K562 (cell line): ENCODE measurements around the gene CIART. TPM values are rescaled to one million over a fixed set of nuclear protein-coding genes. Genes with fewer than 3 reads are reported as not detected.

Source experiments
- BRD4 ChIP-seq: fragments of 200-600 bp; sonication (generic); IDR thresholded peaks from 2 replicates; pipeline ENCODE4 v1.6.1; 2017; ENCODE audit warnings: inconsistent platforms
- CHD2 ChIP-seq: IDR thresholded peaks from 2 replicates; pipeline ENCODE4 v1.6.1; 2011; ENCODE audit warnings: low read depth, low read length
- CREBBP ChIP-seq: IDR thresholded peaks from one replicate; pipeline ENCODE4 v1.6.1; 2012; ENCODE audit warnings: low read depth, mild to moderate bottlenecking, control low read depth, inconsistent platforms, low read length
- CTCFL ChIP-seq: IDR thresholded peaks from 2 replicates; pipeline ENCODE4 v1.6.1; 2011; ENCODE audit warnings: borderline replicate concordance, low read depth, mild to moderate bottlenecking, moderate library complexity, low read length; ENCODE audit not compliant: insufficient read depth, poor library complexity, severe bottlenecking
- DNMT1 ChIP-seq: fragments of 450-650 bp; IDR thresholded peaks from 2 replicates; pipeline ENCODE4 v1.6.1; 2016; ENCODE audit warnings: antibody characterized with exemption, mild to moderate bottlenecking
- ETV5 ChIP-seq: sonication (generic); formaldehyde crosslinking; IDR thresholded peaks from 2 replicates; pipeline ENCODE4 v1.4.0; 2020; ENCODE audit warnings: low read depth, mild to moderate bottlenecking, missing genetic modification reagents
- GTF2F1 ChIP-seq: IDR thresholded peaks from 2 replicates; pipeline ENCODE4 v1.6.1; 2011; ENCODE audit warnings: low read depth, low read length, improper control_type of control experiment
- NBN ChIP-seq: fragments of 450-650 bp; IDR thresholded peaks from 2 replicates; pipeline ENCODE4 v1.6.1; 2016; ENCODE audit warnings: low read depth, mild to moderate bottlenecking
- NR2C2 ChIP-seq, 2 experiments: fragments of 200-800 bp in 1 of 2; sonication (Bioruptor generic) in 1 of 2; sonication (generic) in 1 of 2; formaldehyde crosslinking in 1 of 2; IDR thresholded peaks; 2 replicates each; pipeline versions ENCODE4 v1.6.1 to v1.8.0; 2016 to 2022; ENCODE audit warnings: mild to moderate bottlenecking in 1 of 2, missing compliant biosample characterization in 1 of 2, missing genetic modification characterization in 1 of 2, missing genetic modification reagents in 1 of 2
- RREB1 ChIP-seq: fragments of 250-450 bp; sonication (Bioruptor Pico); IDR thresholded peaks from 2 replicates; pipeline ENCODE4 v1.4.0; 2020
- SIN3B ChIP-seq: fragments of 450-650 bp; IDR thresholded peaks from 2 replicates; pipeline ENCODE4 v1.6.1; 2017; ENCODE audit warnings: low read depth, mild to moderate bottlenecking, moderate library complexity
- SMAD4 ChIP-seq: fragments of 250-450 bp; sonication (Bioruptor Pico); conservative IDR thresholded peaks from 2 replicates; pipeline ENCODE4 v1.8.0; 2021; ENCODE audit warnings: inconsistent platforms, mild to moderate bottlenecking, moderate library complexity
- SREBF2 ChIP-seq: sonication (generic); formaldehyde crosslinking; IDR thresholded peaks from 2 replicates; pipeline ENCODE4 v1.4.0; 2020; ENCODE audit warnings: mild to moderate bottlenecking, missing genetic modification reagents
- YY1 ChIP-seq, 3 experiments: IDR thresholded peaks; 2 replicates each; pipeline ENCODE4 v1.6.1; 2011; ENCODE audit warnings: low read length in 2 of 3, mild to moderate bottlenecking in 2 of 3, moderate library complexity in 2 of 3, borderline replicate concordance in 1 of 3, control low read depth in 1 of 3, low read depth in 1 of 3; ENCODE audit not compliant: insufficient read depth in 3 of 3, insufficient replicate concordance in 2 of 3, control insufficient read depth in 1 of 3, insufficient read length in 1 of 3; ENCODE audit errors: extremely low read depth in 1 of 3
- ZNF146 ChIP-seq: IDR thresholded peaks from one replicate; pipeline ENCODE4 v1.6.1; 2018; ENCODE audit warnings: missing compliant biosample characterization; ENCODE audit not compliant: unreplicated experiment
- ZNF41 ChIP-seq: fragments of 250-450 bp; sonication (Bioruptor Pico); conservative IDR thresholded peaks from 2 replicates; pipeline ENCODE4 v1.4.0; 2020; ENCODE audit warnings: mild to moderate bottlenecking
- ZNF57 ChIP-seq: fragments of 450-650 bp; formaldehyde crosslinking; IDR thresholded peaks from 2 replicates; pipeline ENCODE4 v1.4.0; 2020; ENCODE audit warnings: mild to moderate bottlenecking, moderate library complexity
- ZNF586 ChIP-seq: fragments of 450-650 bp; formaldehyde crosslinking; conservative IDR thresholded peaks from 2 replicates; pipeline ENCODE4 v1.4.0; 2020; ENCODE audit warnings: mild to moderate bottlenecking, moderate library complexity
- ZNF696 ChIP-seq: fragments of 250-450 bp; sonication (Bioruptor Pico); conservative IDR thresholded peaks from 2 replicates; pipeline ENCODE4 v1.4.0; 2020; ENCODE audit warnings: mild to moderate bottlenecking, moderate library complexity
- ZNF780A ChIP-seq: fragments of 250-450 bp; sonication (Bioruptor Pico); IDR thresholded peaks from 2 replicates; pipeline ENCODE4 v1.5.0; 2021; ENCODE audit warnings: mild to moderate bottlenecking
- ZZZ3 ChIP-seq: fragments of 450-650 bp; IDR thresholded peaks from 2 replicates; pipeline ENCODE4 v1.6.1; 2016; ENCODE audit warnings: antibody characterized with exemption, mild to moderate bottlenecking, moderate library complexity
- polyA plus RNA-seq, 8 experiments: library from polyadenylated mRNA; depleted of rRNA in 4 of 8; stranded (reverse) in 5 of 8; unstranded in 3 of 8; fragments of >200 nt; fragmentation: Nextera tagmentation in 2 of 8; fragmentation: Illumina TruSeq in 1 of 8; extraction: Ambion mirVana in 2 of 8; extraction: Trizol in 1 of 8; gene quantifications; 2 replicates each; pipeline versions ENCODE4 v1.2.1 to v1.2.3, GENCODE V29; 2011 to 2014; ENCODE audit warnings: inconsistent platforms in 1 of 8, missing spikeins in 1 of 8
- total RNA-seq, 7 experiments: library from RNA; depleted of rRNA in 6 of 7; stranded (reverse); fragments of >200 nt in 6 of 7; fragmentation: Illumina TruSeq in 2 of 7; extraction: Trizol in 2 of 7; gene quantifications; 2 replicates each; pipeline versions ENCODE4 v1.2.1 to v1.2.3, GENCODE V29; 2011 to 2021; ENCODE audit warnings: low replicate concordance in 1 of 7

CIART gene
- total and polyA plus RNA-seq, 9 of the 15 experiments (the other 6 are each of a cell fraction or from before 2014, with no cell fraction given): 0.07 to 0.35 (median 0.19) TPM; not detected in 2

- TF ChIP-seq CTCFL (peak; percentile 15), ZNF586 (no peak), NBN (no peak), ZZZ3 (no peak), ZNF696 (no peak), YY1 (IDR thresholded peaks at IDR 0.05; ENCODE audit: borderline replicate concordance in 1 of 3, control insufficient read depth in 1 of 3, extremely low read depth in 1 of 3, insufficient read depth in 3 of 3, insufficient read length in 1 of 3, insufficient replicate concordance in 2 of 3, low read depth in 1 of 3, low read length in 2 of 3) (peak in 1 of 3 experiments; percentile 1), SMAD4 (CRISPR knock-in tag) (no peak), SREBF2 (CRISPR knock-in tag) (no peak), DNMT1 (no peak), CREBBP (no peak), ZNF41 (no peak), ZNF146 (CRISPR knock-in tag) (no peak), ZNF780A (no peak), SIN3B (no peak), NR2C2 (CRISPR knock-in tag; IDR thresholded peaks at IDR 0.05) (no peak), NR2C2 (tag; IDR thresholded peaks at IDR 0.05) (no peak), GTF2F1 (no peak), ZNF57 (CRISPR knock-in tag) (no peak), RREB1 (no peak), BRD4 (peak; percentile 3; the same call in 1 of the 2 replicates), ETV5 (no peak), CHD2 (no peak)
Observed at GRCh38 chr1:150235294-150235851, 47.0 kb upstream of the CIART start (continued).
